ENCODE data around the gene DCAF4. TPM values are rescaled to one million over a fixed set of nuclear protein-coding genes. Genes with fewer than 3 reads are reported as not detected.

The DCAF4 gene
- total RNA-seq, 1 donor from 2014 or later: 7.0 TPM

DNA sequence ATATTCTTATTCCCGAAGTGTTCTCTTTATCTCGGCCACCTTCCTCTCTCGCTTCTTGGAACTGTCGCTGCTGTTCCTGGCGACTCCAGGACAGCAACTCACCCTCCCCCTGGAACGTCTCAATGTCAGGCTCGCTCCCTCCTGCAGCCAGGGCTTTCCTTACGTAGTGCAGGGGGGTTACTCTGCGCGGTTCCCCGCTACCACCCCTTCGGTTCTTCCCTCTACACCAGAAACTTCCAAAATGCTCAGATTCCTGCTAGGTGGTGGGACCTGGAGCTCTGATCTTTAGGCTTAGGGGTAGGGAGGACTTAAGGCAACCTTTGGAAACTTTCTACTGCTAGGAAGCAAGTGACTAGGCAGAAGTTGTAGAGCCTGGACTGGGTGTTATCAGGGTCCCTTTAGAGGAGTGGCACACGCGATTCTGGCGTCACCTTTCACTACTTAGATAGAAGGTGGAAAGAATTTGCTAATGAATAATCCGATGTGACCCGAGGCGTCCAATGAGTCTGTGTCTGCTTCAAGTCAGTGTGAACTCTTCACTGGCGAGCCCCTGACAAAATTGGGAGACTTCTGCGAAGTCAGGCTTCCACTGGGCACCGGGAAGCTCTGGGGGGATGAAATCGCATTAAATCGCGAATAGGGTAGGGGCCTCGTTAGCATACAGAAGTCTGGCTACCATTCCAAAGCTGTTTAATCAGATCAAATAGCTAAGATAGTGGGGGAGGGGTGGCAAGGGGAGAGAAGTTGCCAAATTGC lies 31.5 kb upstream of the DCAF4 start:
- peak; percentile 14 for DNase-seq

DNA sequence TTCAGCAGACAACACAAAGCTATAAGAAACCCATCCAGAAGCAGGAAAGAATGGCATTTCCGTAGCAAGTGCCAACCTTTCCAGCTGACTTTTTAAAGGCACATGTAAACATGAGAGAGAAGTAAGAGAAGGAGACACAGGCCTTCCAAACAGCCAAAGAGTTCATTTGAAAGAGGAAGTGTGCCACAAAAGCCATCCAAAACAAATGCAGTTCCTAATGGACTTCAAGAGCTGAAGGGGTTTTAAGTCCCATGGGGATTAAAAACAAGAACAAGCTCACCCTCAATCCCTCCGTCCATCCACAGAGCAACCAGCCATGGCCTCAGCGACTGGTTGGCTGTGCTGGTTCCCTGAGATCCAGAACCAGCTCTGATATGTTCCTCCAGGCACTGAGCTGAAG lies 27.8 kb upstream of the DCAF4 start:
- no peak for DNase-seq

DNA sequence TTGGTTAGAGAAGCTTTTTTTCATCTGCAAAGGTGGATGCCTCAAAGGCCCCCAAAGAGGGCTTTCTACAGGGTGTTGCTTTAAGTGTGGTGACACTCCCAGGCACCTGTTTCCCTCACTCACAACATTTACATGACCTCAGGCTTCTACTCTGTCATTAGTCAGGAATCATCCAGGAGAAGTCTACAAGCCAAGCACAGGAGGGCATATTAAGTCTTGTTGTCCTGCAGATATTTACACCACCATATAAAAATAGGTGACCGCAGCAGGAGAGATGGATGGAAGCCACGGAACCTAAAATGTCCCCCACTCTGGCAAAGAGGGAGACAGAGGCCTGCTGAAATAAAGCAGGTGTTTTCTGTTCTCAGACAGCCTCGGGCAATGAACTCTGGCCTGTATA lies 24.9 kb upstream of the DCAF4 start:
- DNase-seq: no peak

DNA sequence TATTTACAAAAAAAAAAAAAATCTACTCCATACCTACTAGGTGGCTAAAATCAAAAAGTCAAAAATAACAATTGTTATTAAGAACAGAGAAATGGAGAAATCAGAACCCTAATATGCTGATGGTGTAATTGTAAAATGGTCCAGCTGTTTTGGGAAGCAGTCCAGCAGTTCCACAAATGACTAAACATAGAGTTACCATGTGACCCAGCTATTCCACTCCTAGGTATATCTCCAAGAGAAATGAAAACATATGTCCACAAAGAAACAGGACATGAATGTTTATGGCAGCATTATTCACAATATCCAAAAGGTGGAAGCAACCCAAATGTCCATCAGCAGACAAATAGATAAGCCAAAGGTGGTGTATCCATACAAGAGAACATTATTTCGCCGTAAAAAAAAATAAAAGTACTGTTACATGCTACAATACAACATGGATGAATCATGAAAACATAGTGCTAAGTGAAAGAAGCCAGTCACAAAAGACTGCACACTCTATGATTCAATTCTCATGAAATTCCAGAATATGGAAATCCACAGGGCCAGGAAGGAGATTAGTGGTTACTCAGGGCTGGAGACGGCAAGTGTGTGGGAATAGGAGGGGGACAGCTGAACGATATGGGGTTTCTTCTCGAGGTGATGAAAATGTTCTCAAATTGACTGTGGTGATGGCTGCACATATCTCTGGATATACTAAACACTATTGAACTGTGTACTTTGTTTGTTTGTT lies 23.3 kb upstream of the DCAF4 start:
- DNase-seq: no peak

DNA sequence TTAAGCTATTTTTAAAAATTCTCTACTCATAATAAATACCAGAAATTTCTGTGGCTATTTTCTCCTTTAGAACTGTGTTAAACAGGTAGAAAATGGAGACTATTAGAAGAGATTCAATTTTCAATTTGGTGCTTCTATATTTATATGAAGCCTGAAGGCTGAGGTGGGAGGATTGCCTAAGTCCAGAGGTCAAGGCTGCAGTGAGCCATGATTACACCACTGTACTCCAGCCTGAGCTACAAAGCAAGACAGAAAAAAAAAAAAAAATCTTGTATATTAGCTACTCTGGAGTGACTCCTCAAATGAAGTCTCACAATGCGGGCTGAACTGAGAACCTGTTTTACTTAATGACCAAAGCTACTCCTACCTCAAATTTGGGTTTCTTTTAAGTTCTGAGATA lies 22.5 kb upstream of the DCAF4 start:
- no peak for DNase-seq

DNA sequence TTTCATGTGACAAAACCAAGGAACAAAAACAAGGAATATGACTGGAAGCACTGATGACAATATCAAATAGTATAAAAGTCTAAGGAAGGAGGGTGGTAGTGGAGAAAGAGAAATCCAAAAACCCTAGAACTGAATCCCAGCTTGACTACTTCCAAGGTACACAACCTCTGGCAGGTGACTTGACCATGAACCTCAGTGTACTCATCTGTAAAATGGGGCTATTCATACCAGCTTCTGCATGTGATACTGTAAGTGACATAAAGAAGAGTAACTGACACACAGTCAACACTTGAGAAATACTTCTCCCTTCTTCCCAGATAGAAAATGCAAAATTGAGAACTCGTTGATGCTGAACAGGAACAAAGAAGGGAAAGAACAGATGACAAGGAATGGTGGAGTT lies 22.0 kb upstream of the DCAF4 start:
- no peak for DNase-seq

DNA sequence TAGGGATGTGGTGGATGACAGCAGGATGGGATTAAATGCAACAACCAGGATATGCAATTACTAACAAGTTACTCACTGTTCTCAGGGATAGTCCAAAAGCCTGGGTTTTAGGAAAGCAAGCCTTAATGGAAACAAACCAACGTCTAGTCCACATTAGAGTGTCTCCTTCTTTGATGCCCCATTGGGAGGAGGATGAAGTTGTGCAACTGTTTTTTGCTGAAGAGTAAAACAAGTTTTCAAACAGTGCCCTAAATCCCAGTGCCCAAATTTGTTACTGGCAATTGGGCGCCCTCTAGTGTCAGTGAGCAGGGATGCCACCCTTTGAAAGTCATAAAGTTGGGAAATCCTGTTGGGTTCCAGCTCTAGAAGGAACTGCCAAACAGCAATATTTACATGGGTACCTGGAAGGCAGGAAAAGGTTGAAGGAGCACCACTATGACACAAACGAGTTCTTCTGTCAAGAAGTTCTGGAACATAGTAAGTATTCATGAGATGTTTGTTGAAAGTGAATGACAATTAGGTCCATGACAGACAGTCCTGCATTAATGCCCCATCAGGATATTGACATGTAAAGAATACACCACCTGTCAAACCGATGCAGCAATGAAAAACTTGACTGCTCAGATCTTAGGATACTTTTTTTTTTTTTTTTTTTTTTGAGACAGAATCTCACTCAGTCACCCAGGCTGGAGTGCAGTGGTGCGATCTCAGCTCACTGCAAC lies 21.3 kb upstream of the DCAF4 start:
- peak; percentile 30 for DNase-seq

DNA sequence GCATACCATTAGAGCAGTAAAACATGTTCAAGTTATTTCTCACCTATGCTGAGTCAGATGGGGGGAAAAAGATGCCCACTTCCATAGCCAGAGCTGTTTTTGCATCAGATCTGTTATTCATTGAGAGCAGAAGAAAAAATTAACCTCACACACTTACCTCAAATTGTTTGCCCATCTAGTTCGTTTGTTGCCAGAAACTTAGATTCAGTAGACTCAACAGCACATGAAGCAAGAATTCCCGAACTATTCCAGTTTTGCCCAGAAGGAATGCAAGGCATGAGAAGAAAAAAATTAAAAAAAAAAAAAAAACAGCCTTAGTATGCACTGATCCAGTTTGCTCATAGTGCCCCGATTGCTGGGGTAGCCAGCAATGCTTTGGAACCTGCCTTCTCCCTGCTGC lies 19.9 kb upstream of the DCAF4 start:
- no peak for DNase-seq

DNA sequence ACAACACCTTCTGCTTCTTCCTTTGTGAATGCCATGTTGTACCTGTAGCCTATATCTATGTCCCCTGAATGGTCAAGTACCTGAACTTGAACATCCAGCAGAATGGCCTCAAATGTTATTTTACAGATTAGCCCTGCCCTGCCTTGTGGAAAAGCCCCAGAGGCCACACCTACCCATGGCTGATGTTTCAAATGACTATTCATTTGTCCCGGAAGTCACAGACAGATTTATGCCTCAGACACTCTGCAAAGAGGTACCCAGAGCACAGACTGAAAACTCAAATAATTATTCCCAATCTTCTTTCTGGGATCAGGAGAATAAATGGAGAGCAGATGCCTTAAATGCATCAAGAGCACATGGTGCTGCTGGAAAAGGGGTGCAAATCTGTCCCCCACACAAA lies 19.4 kb upstream of the DCAF4 start:
- DNase-seq: no peak

DNA sequence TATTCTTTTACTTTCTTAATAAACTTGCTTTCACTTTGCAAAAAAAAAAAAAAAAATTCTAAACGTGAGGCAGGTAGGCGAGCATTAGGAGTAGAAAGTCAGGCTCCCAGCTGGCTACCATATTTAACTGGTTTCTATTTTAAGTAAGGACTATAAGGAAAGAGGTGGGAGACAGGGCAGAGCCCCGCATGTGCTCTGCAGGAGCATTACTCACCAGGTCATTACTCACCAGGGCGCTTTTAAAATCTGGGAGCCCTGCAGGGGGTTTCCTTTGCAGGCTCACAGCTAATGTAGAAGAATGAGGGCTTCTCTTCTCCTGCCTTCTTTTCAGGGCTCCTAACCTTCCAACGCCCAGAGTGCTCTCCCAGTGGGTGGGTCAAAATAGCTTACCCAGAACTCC lies 18.4 kb upstream of the DCAF4 start:
- DNase-seq: no peak

DNA sequence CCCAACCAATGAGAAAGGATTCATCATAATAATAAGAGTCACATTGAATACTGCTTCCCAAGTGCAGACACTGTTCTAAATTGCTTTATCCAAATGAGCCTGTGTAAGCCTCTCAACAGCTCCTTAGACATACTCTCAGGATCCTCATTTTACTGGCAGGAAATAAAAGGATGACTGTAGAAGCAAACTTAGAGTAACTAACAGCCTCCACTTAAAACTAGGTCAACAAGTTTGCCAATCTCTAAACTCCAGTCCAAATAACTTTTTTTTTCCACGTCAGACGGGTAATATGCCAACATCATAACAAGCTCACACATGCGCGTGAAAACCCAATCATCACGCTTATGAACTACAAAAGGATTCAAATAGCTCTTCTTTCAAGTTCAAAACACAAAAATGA lies 17.1 kb upstream of the DCAF4 start:
- DNase-seq: no peak

DNA sequence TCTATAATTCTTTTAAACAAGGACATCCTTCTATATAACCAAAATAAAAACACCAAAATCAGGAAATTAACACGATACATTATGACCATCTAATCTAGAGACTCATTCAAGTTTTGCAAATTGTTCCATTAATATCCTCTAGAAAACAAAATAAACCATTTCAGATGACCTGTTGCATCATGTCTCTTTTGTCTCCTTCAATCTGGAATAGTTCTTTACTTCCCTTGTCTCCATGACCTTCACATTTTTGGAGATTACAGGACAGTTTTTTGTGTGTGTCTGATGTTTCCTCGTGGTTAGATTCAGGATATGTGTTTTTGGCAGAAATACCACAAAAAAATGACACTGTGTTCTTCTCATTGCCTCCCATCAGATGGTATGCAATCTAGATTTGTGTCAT lies 12.5 kb upstream of the DCAF4 start:
- DNase-seq: no peak

DNA sequence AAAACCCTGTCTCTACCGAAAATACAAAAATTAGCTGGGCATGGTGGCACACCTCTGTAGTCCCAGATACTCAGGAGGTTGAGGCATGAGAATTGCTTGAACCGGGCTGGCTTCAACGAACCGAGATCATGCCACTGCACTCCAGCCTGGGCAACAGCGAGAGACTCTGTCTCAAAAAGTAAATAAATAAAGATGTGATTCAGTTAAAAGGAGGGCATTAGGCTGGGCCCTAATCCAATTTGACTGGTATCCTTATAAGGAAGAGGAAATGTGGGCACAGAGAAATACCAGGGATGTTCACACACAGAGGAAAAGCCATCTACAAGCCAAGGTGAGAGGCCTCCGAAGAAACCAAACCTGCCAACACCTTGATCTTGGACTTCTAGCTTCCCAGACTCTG lies 10.1 kb upstream of the DCAF4 start:
- no peak for DNase-seq

DNA sequence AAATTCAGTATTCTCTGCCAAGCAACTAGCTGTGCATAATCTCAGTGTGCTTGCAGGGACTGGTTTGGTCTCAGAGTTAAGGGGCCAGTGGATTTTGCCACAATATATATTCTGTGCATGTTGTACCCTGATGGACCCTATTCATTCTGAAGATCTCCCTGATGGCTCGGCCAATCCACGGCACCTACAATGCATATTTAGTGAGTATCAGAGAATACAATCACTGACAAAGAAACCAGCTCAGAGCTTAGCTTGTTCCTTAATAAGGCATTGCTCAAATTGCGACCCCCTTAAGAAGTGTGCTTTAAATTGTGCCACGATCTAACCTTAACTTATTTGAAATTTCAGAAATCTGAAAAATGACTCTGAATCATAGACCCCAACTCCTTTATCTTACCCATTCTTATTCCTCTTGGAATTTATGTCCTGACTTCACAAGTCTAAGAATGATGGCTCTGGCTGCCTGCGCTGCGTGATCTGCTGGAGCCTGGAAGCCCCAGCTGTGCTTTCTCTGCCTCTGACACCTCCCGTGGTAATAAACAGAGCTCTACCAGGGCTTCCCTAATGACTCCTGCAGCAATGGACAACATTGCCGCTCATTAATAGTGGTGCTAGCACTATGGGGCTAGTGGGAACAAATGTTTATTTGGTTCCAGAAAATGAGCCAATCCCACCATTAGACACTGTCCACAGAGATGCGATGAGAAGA lies 9.0 kb upstream of the DCAF4 start:
- no peak for DNase-seq

DNA sequence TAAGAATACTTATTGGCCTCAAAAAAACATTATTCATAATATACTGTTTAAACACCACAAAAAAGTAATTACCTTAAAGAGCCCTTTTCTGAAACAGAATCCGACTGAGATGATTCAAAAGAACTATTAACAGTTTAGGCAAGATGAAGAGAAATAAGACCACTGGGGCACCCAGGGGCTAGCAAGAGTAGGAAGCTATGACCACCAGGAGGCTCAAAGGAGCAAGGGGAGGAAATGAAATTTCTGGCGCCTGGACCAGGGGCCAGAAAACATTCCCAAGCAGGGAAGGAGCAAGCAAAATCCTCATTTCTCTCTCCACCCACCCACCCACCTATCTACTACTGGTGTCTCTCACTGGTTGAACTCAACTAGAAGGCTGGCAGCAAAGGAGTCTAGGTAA lies 6.3 kb upstream of the DCAF4 start:
- DNase-seq: no peak

DNA sequence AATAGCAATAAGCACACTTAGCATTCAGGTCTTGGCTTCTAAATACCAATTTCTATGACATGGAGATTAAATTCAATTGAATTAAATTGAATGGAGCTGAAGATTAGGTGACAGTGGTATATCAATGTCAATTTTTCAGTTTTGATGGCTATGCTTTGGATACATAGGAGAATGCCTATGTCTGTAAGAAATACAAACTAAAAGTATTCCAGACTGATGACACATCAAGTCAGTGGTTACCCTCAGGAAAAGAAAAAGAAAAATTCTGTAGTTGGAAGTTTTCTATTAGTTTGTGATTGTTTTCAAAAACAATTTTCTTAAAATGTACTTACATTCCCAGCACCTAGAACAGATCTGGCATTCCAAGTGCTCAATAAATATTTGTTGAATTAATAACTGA lies 4.9 kb upstream of the DCAF4 start:
- DNase-seq: no peak

DNA sequence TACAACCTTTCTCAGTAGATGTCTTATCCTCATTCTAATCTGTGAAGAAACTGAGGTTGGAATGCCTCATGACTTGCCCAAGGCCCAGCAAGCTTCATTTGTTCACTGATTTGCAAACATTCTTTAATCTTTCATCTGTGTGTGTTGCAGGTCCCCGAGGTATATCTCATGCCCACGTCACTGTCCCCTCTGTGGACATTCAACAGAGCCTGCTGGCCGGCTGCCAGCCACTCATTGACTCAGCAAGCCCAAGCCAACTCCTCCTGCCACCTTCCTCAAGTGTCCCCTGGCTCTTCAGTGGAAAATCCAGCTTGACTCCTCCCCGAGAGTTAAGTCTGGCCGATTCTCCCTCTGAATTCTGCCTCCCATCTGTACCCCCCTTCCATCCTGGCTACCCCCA lies 1.9 kb upstream of the DCAF4 start:
- no peak for DNase-seq

DNA sequence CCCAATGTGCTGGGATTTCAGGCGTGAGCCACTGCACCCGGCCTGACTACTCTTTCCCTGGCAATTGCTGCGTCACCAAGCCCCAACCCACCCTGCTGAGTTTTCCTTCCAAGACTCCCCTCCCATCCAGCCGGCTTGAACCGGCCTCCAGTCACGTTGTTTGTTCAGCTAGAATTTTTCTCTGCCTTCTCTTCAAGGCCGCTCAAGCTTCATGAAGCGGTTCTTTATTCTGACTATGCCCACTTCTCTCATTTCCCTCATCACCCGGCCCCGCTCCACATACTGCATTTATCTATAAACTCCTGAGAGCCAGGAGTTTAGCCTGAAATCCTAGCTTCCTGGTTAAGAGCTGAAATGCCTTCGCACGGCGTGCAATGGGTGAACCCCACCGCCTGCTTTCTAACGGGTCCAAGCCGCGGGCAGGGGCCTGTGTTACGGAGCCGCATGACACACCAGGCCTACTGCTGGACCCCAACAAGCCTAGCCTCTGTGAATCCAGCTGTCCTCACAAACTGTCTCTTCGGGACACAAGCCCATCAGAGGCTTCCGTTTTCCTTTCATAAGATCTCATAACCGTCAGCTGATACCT lies 999 bp upstream of the DCAF4 start:
- no peak for DNase-seq

DNA sequence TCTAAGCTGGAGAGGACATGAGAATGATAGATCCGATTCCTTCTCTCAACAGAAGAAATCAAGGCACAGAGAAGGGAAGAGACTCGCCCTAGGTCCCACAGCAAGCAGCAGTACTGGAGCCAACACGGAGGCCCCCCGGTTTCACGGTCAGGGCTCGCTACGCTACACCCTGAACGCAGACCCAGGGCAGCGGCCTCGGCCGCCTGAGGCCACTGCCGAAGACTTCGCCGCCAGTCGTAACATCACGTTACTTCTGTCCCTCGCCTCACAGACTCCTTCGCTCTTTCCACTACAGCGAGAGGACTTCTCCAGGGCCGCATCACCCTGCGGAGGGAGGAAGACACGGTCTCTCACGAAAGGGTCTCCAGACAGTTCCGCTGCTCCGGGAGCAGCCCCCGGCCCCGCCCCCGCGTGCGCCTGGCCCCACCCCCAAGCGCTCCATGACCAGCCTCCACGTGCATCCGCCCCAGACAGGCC lies 411 bp upstream of the DCAF4 start:
- DNase-seq: no peak

DNA sequence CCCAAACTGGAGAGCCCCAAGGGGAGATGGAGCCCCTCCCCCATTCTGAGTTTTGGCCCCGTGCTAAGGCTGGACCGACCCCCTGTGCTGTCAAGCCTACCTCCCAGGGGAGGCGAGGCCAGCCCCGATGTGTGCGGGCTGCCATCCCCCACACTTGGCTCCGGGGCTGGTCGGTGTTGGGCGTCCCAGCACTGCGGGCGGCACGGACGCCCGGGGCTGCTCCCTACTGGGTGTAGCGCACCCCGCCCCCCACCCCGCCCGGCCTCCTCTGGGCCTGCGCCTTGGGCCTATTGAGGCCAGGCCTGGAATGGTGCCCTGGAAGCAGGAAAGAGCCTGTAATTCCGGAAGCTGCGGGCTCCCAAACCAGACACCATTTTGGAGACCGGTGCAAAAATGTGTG lies 2.6 kb downstream of the DCAF4 start:
- DNase-seq: no peak

DNA sequence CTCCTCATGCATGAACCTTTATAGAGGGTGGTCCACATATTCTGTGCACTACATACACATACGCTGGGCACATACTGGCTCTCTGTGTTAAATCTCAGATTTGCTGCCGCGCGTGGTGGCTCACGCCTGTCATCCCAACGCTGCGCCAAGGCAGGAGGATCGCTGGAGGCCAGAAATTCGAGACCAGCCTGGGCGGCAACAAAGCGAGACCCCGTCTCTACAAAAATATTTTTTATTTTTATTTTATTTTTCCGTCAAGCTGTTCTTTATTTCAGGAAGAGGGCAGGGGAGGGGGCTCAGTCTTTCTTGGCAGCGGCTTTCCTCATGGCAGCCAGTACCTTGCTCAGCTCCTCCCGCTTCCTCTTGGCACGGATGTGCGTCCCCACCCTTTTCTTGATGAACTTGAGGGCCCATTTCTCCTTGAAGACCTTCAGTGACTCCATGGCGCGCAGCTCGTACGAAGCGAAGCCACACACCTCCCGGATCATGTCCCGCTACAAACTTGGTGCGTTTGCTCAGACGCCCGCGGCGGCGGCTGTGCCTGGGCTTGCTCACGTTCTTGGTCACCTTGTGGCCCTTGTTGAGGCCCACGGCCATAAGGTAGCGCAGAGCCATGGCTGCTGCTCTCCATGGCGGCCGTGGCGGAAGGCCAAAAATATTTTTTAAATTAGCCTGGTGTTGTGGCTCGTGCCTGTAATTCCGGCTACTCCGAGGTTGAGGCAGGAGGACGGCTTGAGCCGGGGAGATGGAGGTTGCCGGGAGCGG lies 3.2 kb downstream of the DCAF4 start:
- no peak for DNase-seq

DNA sequence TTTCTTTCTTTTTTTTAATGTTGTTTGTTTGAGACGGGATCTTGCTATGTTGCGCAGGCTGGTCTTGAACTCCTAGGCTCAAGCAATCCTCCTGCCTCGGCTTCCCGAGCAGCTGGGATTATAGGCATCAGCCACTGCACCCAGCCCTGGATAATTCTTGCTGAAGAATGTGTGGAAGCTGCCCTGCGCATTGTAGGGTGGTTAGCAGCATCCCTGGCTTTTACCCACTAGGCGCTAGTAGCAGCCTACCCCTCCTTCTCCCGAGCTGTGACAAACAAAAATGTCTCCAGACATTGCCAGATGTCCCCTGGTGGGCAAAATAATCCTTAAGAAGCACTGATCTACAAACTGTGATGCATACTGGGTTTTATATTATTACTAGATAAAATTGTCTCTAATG lies 6.6 kb downstream of the DCAF4 start:
- no peak for DNase-seq
